HUES48 (cell line): ENCODE measurements around the gene MATCAP1.

ENCODE experiments used
- H3K27ac ChIP-seq: one replicate; pipeline ENCODE4 v1.7.0; 2013; ENCODE audit warnings: low read depth, low read length, inconsistent platforms
- H3K27me3 ChIP-seq: 2 replicates; pipeline ENCODE4 v1.6.1; 2013; ENCODE audit warnings: mild to moderate bottlenecking, low read length; ENCODE audit not compliant: control insufficient read depth, insufficient read depth
- H3K36me3 ChIP-seq: 2 replicates; pipeline ENCODE4 v1.6.1; 2013; ENCODE audit warnings: low read length; ENCODE audit not compliant: control insufficient read depth, insufficient read depth
- H3K4me1 ChIP-seq: 2 replicates; pipeline ENCODE4 v1.6.1; 2013; ENCODE audit warnings: mild to moderate bottlenecking, low read length; ENCODE audit not compliant: control insufficient read depth, insufficient read depth
- H3K4me3 ChIP-seq: 2 replicates; pipeline ENCODE4 v1.5.1; 2013; ENCODE audit warnings: mild to moderate bottlenecking, low read depth, low read length
- H3K9ac ChIP-seq: 2 replicates; pipeline ENCODE4 v1.6.1; 2013; ENCODE audit warnings: mild to moderate bottlenecking, low read depth, low read length, moderate library complexity
- H3K9me3 ChIP-seq: 2 replicates; pipeline ENCODE4 v1.6.1; 2013; ENCODE audit warnings: low read length; ENCODE audit not compliant: control insufficient read depth, insufficient read depth

Gene MATCAP1

DNA sequence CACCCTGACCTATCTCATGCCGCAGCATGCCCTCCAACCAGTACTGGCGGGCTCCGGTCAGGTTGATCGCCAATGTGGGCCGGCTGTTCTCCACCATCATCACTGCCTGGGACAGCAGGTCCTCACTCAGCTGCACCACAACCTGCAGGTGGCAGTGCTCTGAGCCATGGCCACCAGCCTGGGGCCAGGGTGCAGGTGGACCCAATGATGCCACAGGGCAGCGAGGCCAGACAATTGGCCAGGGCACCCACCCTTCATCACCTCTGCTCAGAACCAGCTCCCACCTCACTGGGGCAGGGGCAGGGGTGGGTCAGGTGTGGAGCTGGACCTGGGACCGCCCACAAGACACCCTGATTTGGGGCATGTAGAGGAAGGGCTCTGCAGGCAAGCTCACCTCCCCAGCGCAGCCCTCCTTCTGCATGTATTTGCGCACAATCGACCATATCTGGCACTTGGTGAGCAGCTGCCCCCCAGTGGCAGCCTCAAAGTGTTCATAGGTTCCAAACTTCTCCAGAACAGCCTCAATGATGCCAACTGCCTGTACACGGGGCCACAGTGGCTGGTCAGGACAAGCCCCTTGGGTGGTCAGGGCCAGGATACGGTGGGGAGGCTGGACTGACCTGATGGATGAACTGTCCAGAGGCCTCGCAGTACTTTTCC, 4.2 kb downstream of the MATCAP1 start:
- Histone ChIP-seq H3K27me3 (peaks cover 39% of the 10 kb centered on the region), H3K9me3 (no peaks in the 10 kb centered on the region), H3K36me3 (no peaks in the 10 kb centered on the region), H3K9ac (no peak overlapping the region), H3K4me3 (no peak overlapping the region), H3K27ac (no peak overlapping the region), H3K4me1 (0 out of 2 replicates have a peak, but pooled peaks cover 6% of the 10 kb centered on the region)

DNA sequence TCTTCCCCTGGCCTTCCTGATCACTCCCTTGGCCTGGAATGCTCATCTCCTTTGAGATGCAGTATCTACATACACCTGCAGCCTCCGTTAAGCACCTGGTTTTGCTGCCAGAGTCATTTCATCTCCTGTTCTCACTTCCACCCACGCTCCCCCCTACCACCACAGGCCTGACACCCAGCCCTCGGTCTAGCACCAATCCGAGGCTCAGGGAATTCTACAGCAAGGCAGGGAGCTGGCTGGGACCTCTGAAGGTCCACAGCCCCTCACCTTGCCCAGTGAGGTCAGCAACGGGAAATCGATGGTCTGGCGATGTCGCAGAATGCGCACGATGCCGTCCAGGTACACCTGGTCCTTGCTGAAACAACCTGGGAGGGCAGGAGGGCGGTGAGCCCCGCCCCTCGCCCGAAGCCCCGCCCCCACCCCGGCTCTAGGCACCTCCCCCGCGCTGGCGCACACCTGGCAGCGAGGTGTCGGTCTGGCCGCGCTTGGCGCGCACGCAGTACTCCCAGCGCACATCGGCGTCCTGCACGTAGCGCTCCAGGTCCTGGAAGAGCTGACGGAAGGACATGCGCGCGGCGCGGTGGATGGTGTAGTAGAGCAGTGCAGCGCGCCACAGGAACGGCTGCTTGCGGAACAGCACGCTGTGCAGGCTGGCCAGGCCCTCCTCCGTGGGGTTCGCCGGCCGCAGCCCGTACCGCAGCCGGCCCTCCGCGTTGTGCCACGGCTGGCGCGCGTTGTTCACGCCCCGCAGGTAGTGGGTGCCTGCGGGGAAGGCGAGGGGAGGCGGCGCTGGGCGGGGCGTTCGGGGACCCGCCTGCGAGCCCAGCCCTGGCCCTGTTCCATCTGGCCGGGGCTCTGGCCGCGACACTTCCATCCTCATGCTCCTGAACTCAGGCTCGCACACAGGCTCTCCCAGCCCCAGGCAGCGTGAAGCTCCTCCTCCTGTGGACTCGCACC, 5.7 kb downstream of the MATCAP1 start:
- Histone ChIP-seq H3K36me3 (no peaks in the 10 kb centered on the region), H3K4me1 (peaks cover 14% of the 10 kb centered on the region; the same call in 1 of the 2 replicates), H3K27ac (peak overlapping the region; percentile 8), H3K9me3 (no peaks in the 10 kb centered on the region), H3K27me3 (peaks cover 48% of the 10 kb centered on the region), H3K4me3 (peak overlapping the region; percentile 62), H3K9ac (no peak overlapping the region)

DNA sequence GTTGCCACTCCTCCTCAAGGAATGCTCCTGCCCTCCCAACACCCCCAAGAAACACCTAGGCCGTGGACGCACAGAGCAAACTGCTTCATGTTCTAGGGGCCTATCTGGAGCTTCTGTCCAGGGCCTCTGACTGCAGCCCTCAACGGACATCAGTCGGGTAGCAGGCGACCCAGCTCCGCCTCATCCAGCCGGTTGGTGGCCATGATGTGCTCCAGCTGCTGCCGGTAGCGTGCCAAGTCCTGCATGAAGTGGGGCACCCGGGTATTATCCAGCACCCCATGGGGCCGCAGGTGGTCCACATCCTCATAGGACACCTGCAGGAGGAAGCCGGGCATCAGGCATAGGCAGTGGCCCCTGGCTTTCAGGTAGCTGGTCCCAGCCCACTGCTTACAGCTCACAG, 7.1 kb downstream of the MATCAP1 start:
- no peak overlapping the region for H3K9ac ChIP-seq
- no peak overlapping the region for H3K4me3 ChIP-seq
- peaks cover 14% of the 10 kb centered on the region; the same call in 1 of the 2 replicates for H3K4me1 ChIP-seq
- no peaks in the 10 kb centered on the region for H3K9me3 ChIP-seq
- no peaks in the 10 kb centered on the region for H3K36me3 ChIP-seq
- peaks cover 62% of the 10 kb centered on the region for H3K27me3 ChIP-seq
- no peak overlapping the region for H3K27ac ChIP-seq

DNA sequence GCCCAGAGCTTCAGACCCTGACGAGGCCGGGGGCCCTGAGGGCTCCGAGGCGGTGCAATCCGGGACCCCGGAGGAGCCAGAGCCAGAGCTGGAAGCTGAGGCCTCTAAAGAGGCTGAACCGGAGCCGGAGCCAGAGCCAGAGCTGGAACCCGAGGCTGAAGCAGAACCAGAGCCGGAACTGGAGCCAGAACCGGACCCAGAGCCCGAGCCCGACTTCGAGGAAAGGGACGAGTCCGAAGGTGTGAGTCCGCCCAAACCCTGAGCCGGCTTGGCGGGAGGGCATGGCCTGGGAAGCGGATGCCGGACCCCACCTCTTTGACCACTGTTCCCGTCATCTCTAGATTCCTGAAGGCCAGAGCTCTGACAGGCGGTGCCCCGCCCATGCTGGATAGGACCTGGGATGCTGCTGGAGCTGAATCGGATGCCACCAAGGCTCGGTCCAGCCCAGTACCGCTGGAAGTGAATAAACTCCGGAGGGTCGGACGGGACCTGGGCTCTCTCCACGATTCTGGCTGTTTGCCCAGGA, 9.0 kb downstream of the MATCAP1 start:
- H3K36me3 ChIP-seq, result no peaks in the 10 kb centered on the region
- H3K4me3 ChIP-seq, result peak overlapping the region; percentile 60
- H3K27me3 ChIP-seq, result peaks cover 77% of the 10 kb centered on the region
- H3K9ac ChIP-seq, result no peak overlapping the region
- no peak overlapping the region for H3K27ac ChIP-seq
- H3K9me3 ChIP-seq, result no peaks in the 10 kb centered on the region
- peaks cover 21% of the 10 kb centered on the region for H3K4me1 ChIP-seq

DNA sequence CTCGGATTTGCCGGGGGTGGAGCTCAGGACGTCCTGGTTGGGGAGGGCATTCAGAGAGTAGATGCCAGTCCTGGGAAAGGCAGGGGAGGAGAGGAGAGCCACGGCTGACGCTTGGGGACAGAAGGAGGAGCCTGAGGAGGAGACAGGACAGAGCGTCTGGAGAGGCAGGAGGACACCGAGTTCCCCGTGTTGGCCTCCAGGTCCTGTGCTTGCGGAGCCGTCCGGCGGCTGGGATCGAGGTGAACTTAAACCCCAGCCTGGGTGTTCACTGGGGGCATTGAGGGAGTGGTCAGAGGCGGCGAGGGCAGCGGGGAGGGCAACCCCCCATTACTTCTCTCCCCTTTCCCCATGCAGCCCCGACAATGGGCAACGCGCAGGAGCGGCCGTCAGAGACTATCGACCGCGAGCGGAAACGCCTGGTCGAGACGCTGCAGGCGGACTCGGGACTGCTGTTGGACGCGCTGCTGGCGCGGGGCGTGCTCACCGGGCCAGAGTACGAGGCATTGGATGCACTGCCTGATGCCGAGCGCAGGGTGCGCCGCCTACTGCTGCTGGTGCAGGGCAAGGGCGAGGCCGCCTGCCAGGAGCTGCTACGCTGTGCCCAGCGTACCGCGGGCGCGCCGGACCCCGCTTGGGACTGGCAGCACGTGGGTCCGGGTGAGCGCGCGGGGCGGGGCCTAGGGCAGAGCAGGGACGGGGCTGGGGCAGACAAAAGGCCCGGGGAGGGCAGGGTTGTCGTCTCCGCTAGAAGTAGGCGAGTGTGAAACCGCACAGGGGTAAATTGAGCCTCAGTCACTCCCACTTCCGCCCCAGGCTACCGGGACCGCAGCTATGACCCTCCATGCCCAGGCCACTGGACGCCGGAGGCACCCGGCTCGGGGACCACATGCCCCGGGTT, 9.7 kb downstream of the MATCAP1 start:
- Histone ChIP-seq H3K9ac (no peak overlapping the region), H3K27me3 (peaks cover 83% of the 10 kb centered on the region), H3K4me1 (peaks cover 23% of the 10 kb centered on the region), H3K36me3 (no peaks in the 10 kb centered on the region), H3K27ac (no peak overlapping the region), H3K4me3 (peak overlapping the region; percentile 60), H3K9me3 (no peaks in the 10 kb centered on the region)

DNA sequence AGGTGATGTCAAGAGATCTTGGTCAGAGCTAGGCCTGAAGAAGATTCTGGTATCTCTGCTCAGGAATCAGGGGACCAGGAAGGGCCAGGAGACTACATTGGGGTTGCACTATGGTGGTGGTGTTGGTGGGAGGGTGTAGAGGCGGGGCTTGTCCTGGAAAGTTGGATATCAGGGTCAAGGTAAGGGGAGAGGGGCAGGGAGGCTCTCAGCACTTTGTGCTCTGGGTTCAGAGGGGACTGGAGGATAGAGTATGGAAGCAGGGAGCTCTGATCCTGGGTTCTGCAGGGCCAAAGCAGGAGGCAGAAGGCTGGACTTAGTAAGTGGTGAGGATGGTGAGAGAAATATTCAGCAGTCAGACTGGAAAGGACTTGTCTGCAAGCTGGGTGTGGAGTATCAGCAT, 10.4 kb downstream of the MATCAP1 start:
- peaks cover 23% of the 10 kb centered on the region for H3K4me1 ChIP-seq
- peaks cover 91% of the 10 kb centered on the region for H3K27me3 ChIP-seq
- no peak overlapping the region for H3K27ac ChIP-seq
- H3K4me3 ChIP-seq, result peak overlapping the region; percentile 60
- H3K36me3 ChIP-seq, result no peaks in the 10 kb centered on the region
- no peaks in the 10 kb centered on the region for H3K9me3 ChIP-seq
- no peak overlapping the region for H3K9ac ChIP-seq

DNA sequence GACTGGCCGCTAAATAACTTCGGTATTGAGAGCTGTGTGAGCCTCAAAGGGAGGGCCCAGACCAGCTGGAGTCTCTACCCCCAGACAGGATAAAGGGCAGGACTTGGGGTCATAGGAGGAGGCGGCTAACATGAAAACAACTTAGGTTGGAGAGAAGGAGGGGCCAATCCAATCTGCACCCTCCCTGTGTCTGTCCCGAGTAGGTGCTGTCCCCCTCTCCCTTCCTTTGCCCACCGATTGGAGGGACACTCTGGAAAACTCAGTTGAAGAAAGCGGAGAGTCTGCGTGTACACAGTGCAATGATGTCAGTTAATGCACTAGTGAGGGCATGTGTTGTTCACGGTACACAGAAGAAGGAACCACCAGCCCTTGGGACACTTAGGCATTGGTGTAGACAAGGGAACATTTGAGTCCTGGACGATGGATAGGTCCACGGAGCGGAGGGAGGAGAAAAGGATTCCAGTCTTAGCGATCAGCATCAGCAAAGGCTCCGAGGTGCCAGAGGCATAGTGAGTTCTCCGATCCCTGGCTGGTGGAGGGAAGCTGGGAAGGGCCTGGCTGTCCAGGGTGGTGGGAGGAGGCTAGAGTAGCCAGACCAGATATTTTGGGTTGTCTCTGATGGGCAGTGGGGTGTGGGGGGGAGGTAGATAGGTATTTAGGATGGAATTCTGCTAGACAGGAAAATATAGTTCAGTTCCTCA, 12.7 kb downstream of the MATCAP1 start:
- Histone ChIP-seq H3K4me3 (peak overlapping the region; percentile 66), H3K36me3 (no peaks in the 10 kb centered on the region), H3K9me3 (no peaks in the 10 kb centered on the region), H3K27ac (no peak overlapping the region), H3K27me3 (peaks cover 95% of the 10 kb centered on the region), H3K4me1 (peaks cover 22% of the 10 kb centered on the region), H3K9ac (no peak overlapping the region)

DNA sequence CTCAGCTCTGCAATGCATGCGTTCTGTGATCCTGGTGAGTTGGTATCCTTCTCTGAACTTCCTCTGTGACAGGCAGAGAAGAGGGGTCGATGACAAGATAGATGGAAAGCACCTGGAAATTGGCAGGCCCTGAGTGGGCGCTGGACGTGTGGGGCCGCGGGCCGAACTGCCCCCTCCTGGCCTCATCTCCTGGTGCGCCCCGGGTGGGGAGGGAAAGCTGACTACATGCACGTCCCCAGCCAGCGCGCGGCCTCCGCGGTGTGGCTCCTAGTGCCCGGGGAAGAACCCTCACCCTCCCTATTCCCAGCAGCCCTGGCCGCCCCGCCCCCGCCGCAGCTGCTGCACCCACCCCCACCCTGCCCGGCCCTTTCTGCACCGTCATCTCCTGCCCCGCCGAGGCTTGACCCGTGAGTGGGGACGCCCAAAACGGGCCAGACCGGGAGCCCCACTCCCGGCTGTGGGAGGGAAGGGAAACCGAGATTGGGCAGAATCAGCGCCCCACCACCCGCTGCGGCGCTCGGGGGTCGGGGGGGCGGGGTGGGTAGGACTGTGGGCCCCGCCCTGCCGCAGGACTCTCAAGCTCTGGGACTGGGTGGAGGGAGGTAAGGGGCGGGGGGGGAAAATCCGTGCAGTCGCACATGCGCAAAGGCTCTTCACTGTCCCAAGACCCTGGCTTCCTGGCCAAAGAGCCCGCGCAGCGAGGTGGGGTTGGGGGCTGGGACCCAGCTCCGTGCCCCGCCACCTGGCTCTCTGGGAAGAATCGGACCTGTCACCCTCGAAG, 13.4 kb downstream of the MATCAP1 start, which contains the start of gene NOL3:
Gene NOL3 (plus strand): TSS at position 371 of the 781 bp plus-strand sequence.
- H3K9me3 ChIP-seq, result no peaks in the 10 kb centered on the region
- peaks cover 23% of the 10 kb centered on the region for H3K4me1 ChIP-seq
- no peaks in the 10 kb centered on the region for H3K36me3 ChIP-seq
- H3K27ac ChIP-seq, result no peak within 1 kb of the TSS
- peaks cover 96% of the 10 kb centered on the region for H3K27me3 ChIP-seq
- H3K9ac ChIP-seq, result no peak within 1 kb of the TSS
- peak within 1 kb of the TSS; percentile 66 for H3K4me3 ChIP-seq

DNA sequence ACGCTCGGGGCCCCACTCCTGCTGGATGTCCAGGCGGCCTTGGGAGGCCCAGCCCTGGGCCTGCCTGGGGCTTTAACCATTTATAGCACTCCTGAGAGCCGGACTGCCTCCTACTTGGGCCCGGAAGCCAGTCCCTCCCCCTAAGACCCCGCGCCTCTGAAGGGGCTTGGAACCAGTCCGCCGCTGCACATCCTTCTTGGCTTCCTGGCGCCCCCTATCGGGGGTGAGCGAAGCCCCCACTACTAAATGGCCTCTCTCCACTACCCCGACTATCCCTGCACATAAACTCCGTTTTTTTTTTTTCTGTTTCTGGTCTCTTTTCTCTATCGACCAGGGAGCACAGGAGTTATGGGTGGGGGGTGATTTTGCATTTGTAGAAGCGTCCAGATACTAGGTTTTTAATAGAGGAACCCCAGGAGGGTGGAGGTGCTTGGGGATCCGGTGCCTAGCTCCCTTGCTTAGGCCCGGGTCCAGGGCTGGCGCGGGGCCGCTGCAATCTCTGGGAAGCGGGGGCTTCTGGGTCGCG, 14.1 kb downstream of the MATCAP1 start:
- Histone ChIP-seq H3K36me3 (no peaks in the 10 kb centered on the region), H3K27ac (no peak overlapping the region), H3K4me1 (peaks cover 23% of the 10 kb centered on the region), H3K27me3 (peaks cover 96% of the 10 kb centered on the region), H3K9me3 (no peaks in the 10 kb centered on the region), H3K4me3 (peak overlapping the region; percentile 66), H3K9ac (no peak overlapping the region)
